Forelimb muscle (tissue), 1 donor: ENCODE data around the gene BIRC6. TPM values are rescaled to one million over a fixed set of nuclear protein-coding genes. Genes with fewer than 3 reads are reported as not detected.
"Not testable (repeated sequence)": the region's sequence is repeated elsewhere in the genome, so short reads cannot be mapped to it uniquely, and the experiment has no call there.

Source experiments
- DNase-seq: peaks from one replicate; pipeline ENCODE4 v3.0.0-alpha.2; 2013; ENCODE audit warnings: low read depth
- polyA plus RNA-seq: library from polyadenylated mRNA; unstranded; fragments of 120-200 nt; gene quantifications from one replicate; pipeline ENCODE4 v1.2.1, GENCODE V29; 2013; ENCODE audit not compliant: insufficient read length

Gene BIRC6
- 46.6 TPM for polyA plus RNA-seq

DNA sequence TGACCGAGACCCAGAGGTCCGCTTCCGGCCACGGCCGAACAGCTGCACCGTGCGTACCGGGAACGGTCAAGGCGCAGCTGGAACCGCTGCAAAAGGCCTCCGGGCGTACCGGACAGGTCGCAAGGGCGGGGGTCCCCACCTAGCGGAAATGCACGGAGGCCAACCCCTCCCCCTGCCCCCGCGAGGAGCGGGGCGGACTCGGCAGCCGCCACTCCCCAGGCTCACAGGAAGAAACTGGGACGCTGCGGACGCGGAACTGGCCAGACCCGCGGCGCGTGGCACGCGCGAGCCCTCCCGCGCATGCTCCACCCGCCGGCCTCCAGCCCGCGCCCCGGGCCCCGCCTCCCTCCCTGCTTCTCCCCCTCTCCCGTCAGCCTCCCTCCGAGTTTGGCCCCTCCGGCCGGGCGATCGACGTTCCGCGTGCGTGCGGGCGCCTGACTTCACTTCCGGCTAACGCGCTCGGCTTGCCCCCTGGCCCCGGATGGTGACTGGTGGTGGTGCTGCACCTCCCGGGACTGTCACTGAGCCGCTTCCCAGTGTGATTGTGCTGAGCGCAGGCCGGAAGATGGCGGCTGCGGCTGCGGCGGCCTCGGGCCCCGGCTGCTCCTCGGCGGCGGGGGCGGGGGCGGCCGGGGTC, at the start of gene BIRC6:
BIRC6 (plus strand) TSS at position 343 of the 637 bp plus-strand sequence; CDS start at position 482, 139 bp downstream.
- peak; percentile 81 for DNase-seq

DNA sequence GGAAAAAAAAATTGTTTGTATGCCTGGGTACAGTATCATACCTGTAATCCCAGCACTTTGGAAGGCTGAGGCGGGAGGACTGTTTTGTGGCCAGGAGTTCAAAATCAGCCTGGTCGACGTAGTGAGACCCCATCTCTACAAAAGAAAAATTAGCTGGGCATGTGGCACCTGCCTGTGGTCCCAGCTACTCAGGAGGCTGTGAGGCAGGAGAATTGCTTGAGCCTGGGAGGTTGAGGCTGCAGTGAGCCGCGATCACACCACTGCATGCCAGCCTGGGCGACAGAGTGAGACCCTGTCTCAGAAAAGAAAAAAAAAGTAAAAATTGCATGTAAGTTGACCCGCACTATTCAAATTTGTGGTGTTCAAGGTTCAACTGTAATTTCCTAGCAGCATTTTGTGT, 46.2 kb upstream of the BIRC6 start:
- DNase-seq: no peak

DNA sequence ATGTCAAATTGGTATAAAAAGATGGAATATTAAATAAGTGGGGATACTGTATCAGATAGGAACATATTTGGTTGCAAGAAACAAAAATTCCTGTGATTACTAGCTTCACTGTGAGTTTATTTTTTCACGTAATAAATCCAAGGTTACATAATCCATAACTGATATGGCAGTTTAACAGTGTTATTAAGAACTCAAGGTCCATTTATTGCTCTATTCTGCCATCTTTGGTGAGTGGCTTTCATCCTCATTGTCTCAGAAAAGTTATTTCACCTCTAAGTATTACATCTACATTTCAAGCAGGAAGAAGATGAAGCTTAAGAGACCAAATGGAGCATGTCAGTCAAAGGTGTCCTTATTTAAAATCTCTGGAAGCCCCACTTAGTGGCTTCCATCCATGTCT, 41.9 kb upstream of the BIRC6 start:
- no peak for DNase-seq

- not testable (repeated sequence) for DNase-seq
These were observed 28.1 kb upstream of the BIRC6 start for GRCh38 chr2:32328679-32329078.

DNA sequence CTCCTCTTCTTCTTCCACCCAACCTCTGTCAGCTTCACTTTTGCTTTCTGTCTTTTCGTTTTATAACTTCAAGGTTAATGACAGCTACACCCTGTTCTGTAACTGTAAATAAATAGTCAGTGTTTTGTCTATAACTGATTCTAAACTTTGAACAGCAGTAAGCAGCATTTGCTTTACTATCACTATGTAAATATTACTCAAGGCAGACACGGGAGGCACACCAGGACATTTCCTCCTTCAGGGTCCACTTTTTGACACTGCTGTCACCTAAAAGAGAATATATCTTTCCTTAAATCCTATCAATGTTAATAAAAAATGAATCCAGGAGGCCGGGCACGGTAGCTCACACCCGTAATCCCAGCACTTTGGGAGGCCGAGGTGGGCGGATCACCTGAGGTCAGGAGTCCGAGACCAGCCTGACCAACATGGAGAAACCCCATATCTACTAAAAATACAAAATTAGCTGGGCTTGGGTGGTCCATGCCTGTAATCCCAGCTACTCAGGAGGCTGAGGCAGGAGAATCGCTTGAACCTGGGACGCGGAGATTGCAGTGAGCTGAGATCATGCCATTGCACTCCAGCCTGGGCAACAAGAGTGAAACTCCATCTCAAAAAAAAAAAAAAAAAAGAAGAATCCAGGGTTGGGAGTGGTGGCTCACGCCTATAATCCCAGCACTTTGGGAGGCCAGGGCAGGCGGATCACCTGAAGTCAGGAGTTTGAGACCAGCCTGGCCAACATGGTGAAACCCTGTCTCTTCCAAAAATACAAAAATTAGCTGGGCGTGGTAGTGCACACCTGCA, 27.4 kb upstream of the BIRC6 start:
- DNase-seq: not testable (repeated sequence)

GRCh38 chr2:32330136-32330535, 26.7 kb upstream of the BIRC6 start:
- DNase-seq: no peak

- no peak for DNase-seq
These were observed 14.0 kb upstream of the BIRC6 start for GRCh38 chr2:32342801-32343200.

DNA sequence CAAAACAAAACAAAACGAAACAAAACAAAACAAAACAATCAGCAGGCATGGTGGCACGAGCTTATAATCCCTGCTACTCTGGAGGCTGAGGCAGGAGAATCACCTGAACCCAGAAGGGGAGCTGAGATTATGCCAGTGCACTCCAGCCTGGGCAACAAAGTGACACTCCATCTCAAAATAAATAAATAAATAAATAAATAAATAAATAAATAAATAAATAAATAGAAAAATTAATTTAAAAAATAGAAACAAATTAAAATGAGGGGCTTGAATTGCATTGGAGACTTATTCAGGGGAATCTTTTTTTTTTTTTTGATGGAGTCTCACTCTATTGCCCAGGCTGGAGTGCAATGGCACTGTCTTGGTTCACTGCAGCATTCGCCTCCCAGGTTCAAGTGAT, 6.0 kb upstream of the BIRC6 start:
- not testable (repeated sequence) for DNase-seq

GRCh38 chr2:32355976-32356680, 695 bp upstream of the BIRC6 start:
- no peak for DNase-seq

GRCh38 chr2:32357318-32358110, 691 bp downstream of the BIRC6 start:
- no peak for DNase-seq

DNA sequence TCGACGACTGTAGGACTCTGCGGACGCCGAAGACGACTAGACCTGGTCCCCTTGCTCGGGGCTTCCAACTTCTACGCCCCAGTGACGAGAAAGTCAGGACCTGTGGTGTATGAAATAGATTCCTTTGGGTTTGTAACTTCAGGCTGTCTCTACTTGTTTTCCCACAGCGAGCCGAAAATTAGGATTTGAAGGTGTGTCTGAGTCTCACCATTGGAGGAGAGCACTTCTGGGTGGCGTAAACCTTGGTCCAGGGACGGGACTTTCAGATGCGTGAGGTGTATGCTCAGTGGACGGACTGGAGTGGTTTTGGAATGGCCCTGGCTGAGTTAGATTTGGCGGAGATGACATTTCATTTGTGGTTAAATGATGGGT, 1.3 kb downstream of the BIRC6 start:
- no peak for DNase-seq

GRCh38 chr2:32360416-32360815, 3.6 kb downstream of the BIRC6 start:
- DNase-seq: no peak

DNA sequence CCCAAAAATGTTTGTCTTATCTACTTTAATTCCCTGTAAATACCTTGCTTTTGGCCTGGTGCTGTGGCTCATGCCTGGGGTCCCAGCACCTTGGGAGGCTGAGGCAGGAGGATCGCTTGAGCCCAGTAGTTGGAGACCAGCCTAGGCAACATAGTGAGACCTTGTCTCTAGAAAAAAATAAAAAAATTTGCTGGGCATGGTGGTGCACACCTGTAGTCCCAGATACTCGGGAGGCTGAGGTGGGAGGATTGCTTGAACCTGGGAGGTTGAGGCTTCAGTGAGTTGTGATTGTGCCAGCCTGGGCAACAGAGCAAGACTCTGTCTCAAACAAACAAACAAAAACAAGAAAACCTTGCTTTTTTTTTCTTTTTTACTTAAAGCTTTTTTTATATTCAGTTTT, 6.2 kb downstream of the BIRC6 start:
- not testable (repeated sequence) for DNase-seq

DNA sequence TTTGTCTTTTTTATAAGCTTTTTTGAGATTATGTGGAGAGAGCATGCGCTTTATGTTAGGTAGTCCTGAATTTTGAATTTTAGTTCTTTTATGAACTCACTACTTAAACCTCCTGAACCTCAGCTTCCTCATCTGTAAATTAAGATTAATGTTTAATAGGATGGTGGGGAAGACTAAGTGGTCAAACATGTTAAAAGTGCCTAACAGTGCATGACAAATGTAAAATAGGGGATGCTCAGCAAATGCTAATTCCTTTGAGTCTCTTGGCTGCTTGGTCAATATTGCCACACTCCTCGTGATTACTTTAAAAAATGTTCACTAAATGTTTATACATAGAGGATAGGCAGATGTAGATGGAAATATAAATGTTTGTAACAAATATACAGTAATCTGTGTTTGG, 6.8 kb downstream of the BIRC6 start:
- no peak for DNase-seq

DNA sequence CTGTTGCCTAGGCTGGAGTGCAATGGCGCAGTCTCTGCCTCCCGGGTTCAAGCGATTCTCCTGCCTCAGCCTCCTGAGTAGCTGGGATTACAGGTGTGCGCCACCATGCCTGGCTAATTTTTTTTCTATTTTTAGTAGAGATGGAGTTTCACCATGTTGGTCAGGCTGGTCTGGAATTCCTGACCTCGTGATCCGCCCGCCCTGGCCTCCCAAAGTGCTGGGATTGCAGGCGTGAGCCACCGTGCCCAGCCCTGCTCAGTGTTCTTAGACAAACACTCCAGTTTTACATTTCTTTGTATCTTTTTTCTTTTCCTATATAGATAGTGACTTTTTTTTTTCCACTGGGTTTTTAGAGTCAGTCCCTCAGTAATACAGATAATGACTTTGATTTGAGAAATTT, 7.5 kb downstream of the BIRC6 start:
- not testable (repeated sequence) for DNase-seq

DNA sequence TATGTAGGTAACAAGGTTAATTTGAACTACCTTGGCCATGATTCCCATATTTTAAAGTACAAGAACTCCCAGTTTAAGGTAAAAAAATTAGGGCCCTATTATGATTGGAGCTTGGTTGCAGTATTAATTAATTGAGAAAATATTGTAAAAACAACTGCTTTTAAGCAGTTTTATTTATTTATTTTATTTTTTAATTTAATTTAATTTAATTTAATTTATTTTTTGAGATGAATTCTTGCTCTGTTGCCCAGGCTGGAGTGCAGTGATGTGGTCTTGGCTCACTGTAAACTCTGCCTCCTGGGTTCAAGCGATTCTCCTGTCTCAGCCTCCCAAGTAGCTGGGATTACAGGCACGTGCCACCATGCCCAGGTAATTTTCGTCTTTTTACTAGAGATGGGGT, 8.9 kb downstream of the BIRC6 start:
- not testable (repeated sequence) for DNase-seq

DNA sequence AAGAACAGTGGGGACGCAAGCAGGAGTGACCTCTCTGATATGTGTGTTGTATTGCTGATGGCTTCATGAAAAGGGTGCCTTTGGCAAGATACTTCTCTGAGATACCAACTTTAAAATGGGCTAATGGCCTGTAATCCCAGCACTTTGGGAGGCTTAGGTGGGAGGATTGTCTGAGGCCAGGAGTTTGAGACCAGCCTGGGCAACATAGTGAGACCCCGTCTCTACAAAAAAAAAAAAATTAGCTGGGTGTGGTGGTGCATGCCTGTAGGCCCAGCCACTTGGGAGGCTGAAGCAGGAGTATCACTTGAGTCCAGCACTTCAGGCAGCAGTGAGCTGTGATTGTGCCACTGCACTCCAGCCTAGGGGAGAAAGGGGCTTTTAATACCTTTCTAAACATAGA, 9.8 kb downstream of the BIRC6 start:
- no peak for DNase-seq

GRCh38 chr2:32369222-32369621, 12.4 kb downstream of the BIRC6 start:
- DNase-seq: no peak

- not testable (repeated sequence) for DNase-seq
These were observed 14.1 kb downstream of the BIRC6 start for GRCh38 chr2:32370942-32371341.

DNA sequence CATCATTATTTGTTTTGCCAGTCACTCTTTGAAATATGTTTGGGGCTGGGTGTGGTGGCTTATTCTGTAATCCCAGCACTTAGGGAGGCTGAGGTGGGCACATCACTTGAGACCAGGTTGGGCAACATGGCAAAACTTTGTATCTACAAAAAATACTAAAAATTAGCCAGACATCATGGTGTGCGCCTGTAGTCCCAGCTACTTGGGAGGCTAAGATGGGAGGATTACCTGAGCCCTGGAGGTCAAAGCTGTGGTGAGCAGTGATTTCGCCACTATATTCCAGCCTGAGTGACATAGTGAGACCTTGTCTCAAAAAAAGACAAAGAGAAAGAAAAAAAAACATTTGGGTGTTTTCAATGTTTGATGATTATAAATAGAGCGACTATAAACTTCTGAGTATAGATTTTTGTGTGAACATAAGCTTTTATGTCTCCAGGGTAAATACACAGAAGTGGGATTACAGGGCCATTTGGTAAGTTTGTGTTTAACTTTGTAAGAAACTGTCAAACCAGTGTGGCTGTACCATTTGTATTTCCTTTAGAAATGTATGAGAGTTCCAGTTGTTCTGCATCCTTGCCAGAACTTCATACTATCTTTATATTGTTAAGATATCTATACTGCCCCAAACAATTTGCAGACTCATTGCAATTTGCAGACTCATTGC, 15.8 kb downstream of the BIRC6 start:
- no peak for DNase-seq

DNA sequence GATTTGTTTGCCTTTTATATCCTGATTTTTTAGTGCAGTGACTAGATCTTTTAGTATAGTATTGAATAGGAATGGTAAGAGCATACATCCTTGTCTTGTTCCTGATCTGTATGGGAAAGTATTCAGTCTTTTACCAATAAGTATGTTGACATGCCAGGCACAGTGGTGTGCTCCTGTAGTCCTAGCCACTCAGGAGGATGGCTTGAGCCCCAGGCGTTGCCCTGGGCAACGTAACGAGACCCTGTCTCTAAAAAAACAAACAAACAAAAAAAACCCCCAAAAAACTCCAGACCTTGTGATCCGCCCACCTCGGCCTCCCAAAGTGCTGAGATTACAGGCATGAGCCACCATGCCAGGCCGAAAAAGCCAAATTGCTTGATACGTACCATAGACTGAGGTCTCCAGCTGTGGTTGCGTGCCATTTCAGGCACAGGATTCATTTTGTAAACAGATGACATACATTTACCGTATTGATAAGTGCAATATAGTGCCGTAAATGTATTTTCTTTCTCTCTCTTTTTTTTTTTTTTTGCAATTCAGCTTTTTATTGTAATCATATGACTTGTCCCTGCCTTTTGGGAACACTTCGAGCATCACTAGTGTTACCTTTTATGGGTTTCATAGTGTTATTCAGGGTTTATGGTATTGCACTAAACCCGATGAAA, 18.5 kb downstream of the BIRC6 start:
- no peak for DNase-seq
